Midbrain (tissue), 1 donor: ENCODE measurements around the gene GOSR1.
"Not testable (repeated sequence)": the region's sequence is repeated elsewhere in the genome, so short reads cannot be mapped to it uniquely, and the experiment has no call there.

Experiments used
- DNase-seq: peaks from one replicate; lab custom pipeline; 2025; lab: John Stamatoyannopoulos, UW

Gene GOSR1

GRCh38 chr17:30477083-30477773 is at the start of gene GOSR1:
GOSR1 (plus strand) TSS chr17:30477408; CDS start chr17:30477434, 26 bp downstream.
- peak; percentile 97 for DNase-seq

DNA sequence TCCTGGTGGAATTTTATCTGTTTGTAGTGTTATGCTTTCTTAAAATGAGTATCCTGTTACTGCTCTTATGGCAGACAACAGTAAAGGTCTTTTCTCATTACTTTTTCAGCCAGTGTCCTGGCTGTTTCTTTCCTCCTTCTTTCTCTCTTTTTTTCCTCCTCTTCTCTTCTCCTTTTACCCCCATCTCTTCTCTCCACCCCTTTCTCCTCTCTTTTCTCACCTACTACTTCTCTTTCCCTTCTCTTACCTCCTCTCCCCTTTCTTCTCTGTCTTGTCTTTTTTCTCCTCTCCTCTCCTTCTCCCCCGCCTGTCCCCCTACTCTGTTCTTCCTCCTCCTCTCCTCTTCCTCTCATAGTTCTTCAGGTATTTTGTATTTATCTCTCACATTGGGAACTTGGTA is 49.6 kb upstream of the GOSR1 start:
- no peak for DNase-seq

- no peak for DNase-seq
These were observed 48.1 kb upstream of the GOSR1 start for GRCh38 chr17:30429155-30429554.

DNA sequence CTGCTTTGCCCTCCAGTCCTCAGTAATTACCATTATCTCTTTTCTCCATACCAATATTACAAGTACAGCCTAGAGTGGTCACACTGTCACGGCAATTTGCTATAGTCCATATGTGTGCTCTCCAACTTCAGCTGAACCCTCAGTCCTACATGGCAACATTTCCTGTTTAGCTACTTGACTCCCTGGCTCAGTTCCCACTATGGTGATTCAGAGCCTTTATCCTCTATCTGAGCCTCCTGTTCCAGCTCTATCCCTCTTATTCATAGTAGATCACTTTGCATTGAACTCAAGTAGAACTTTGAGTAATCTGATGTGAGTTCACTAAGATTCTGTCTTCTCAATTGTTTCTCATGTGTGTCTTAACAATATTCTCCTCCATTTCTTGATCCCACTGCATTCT is 43.7 kb upstream of the GOSR1 start:
- DNase-seq: no peak

DNA sequence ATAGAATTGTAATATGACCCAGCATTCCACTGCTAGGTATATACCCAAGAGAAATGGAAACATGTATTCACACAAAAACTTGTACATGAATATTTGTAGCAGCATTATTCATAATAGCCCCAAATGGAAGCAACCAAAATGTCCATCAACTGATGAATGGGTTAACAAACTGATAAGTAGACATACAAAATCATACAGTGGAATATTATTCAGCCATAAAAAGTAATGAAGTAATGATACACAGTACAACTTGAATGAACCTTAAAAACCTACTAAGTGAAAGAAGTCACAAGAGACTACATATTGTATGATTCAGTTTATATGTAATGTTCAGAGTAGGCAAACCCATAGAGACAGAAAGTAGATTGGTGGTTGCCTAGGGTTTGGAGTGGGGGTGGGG is 40.5 kb upstream of the GOSR1 start:
- no peak for DNase-seq

DNA sequence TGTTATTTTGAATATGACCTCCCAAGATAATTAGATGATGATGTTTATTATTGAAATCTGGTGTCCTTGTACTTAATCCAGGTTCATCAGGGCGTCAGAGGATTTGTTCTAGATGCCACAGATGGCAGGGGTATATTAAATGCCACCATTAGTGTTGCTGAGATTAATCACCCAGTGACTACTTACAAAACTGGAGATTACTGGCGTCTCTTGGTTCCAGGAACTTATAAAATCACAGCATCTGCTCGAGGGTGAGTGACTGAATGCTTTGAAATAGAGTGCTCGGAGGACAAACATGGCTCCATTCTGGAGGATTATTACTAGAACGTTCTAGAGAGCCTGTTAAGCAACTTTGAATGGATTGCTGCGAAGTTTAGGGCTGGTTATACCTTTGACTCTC is 33.5 kb upstream of the GOSR1 start:
- no peak for DNase-seq

- DNase-seq: not testable (repeated sequence)
These were observed 30.6 kb upstream of the GOSR1 start for GRCh38 chr17:30446640-30447039.

DNA sequence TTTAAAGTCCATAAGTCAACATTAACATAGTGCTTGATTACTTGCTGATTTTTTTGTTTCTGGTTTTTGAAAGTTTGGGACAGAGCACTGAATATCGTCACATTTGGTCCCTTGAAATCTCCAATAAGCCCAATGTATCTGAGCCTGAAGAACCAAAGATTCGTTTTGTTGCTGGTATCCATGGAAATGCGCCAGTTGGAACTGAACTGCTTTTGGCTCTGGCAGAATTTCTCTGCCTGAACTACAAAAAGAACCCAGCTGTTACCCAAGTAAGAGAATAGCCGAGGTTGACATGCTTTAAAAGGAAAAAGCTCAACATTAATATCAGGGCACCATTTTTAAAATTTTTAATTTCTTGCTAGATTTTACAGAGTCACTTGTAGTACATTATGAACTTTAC is 27.7 kb upstream of the GOSR1 start:
- peak; percentile 64 for DNase-seq

- DNase-seq: no peak
These were observed 26.8 kb upstream of the GOSR1 start for GRCh38 chr17:30450125-30451027.

DNA sequence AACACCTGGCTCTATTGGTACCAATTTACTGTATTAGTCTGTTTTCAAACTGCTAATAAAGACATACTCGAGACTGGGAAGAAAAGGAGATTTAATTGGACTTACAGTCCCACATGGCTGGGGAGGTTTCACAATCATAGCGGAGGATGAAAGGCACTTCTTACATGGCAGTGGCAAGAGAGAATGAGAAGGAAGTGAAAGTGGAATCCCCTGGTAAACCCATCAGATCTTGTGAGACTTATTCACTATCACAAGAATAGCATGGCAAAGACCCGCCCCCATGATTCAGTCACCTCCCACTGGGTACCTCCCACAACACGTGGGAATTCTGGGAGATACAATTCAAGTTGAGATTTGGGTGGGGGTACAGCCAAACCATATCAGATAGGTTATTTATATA is 22.6 kb upstream of the GOSR1 start:
- no peak for DNase-seq

GRCh38 chr17:30458371-30458770 is 18.8 kb upstream of the GOSR1 start:
- no peak for DNase-seq

DNA sequence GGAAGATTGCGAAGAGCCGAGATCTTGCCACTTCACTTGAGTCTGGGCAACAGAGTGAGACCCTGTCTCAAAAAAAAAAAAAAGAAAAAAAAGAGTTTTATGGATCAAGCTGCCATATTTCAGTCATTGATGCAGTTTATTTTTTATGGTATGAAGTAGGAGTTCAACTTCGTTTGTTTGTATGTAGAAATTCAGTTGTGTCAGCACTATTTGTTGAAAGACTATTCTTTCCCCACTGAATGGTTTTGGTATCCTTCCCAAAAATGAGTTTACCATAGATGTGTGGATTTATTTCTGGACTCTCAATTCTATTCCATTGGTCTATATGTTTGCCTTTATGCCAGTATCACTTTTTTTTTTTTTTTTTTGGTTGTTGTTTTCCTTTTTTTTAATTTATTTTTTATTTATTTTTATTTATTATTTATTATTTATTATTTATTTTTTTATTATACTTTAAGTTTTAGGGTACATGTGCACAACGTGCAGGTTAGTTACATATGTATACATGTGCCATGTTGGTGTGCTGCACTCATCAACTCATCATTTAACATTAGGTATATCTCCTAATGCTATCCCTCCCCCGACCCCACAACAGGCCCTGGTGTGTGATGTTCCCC is 18.3 kb upstream of the GOSR1 start:
- not testable (repeated sequence) for DNase-seq

- no peak for DNase-seq
These were observed 8.7 kb upstream of the GOSR1 start for GRCh38 chr17:30468465-30468864.

DNA sequence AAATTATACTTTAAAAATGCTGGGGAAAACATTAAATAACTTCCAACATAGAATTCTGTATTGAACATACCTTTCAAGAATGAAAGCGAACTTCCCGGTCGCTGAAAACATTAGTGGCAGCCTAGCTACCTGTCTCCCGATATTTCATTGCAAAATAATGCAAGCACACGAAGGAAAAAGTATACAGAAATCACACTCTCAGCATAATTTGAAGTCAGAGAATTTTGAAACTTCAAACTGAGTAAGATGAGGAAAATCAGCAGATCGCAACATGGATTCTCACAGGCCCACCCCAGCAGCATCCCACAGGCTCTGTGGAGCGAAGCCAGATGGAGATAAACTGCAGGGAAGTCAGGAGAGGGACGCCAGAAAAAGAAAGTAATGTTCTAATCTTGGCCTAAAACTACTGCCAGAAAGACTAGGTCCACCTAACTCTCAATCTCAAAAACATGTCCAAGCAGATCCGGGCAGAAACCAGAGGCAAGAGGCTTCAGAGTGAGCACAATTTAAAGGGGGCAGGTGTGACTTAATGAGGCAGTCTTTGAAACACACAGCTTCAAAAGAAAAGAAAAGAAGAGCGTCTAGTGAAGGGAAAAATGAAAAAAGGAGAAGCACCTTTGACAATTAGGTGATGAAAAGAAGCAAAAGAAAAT is 4.8 kb upstream of the GOSR1 start:
- no peak for DNase-seq

- no peak for DNase-seq
These were observed 2.0 kb upstream of the GOSR1 start for GRCh38 chr17:30475206-30475605.

DNA sequence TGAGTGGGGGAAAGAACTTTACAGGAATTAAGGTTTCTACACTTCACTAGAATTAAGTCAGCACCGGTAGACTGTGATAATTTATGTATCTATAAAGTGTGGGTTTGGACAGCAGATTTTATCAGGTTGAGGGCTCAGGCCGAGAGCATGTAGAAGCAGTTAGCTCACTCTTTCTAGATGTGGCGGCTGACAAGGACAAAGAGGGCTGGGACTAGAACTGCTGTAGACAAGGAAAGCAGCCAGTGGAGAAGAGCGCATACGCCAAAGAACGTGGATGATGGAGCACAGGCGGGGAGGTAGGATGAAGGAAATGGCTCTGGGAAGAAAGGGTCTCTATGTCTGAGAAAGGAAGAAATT is 504 bp upstream of the GOSR1 start:
- DNase-seq: no peak

DNA sequence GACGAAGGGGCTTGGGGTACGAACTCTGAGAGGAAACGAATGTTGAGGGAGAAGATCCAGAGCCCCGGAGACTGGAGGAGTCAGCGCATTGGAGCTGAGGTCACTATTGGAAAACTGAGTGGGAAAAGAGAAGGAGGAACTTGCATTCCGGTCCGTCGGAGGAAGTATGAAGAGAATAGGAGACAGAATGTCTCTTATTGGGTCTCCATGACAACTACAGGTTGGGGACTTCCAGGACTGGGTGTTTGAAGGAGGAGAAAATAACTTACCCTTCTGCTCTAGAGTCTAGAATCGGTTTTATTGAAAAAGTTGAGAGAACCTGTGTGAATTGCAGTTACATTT is 537 bp downstream of the GOSR1 start:
- DNase-seq: no peak

GRCh38 chr17:30482555-30482954 is 5.3 kb downstream of the GOSR1 start:
- no peak for DNase-seq

GRCh38 chr17:30483159-30483558 is 6.0 kb downstream of the GOSR1 start:
- DNase-seq: no peak

- DNase-seq: no peak
These were observed 16.6 kb downstream of the GOSR1 start for GRCh38 chr17:30493780-30494179.

DNA sequence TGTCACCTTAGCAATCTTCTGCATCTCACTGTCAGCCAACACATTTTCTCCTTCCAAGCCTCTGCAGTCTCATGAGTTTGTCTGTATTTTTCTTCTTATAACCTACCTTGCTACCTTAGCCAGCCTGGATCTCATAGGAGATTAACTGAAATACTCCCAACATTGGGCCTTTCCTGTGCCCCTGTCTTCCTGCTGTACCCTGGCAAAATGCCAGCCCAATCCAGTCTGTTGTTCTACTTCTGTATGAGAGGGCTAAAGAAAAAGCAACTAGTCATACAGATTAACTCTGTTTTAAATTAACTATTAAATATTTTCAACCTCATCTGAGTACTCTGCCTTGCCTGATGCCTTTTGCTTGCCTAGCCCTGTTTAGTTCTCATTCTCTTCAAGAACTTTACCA is 18.4 kb downstream of the GOSR1 start:
- no peak for DNase-seq

- no peak for DNase-seq
These were observed 26.4 kb downstream of the GOSR1 start for GRCh38 chr17:30503558-30503957.
